HL-60 (cell line): ENCODE results near the gene TOGARAM2.

Experiments
- DNase-seq, 2 experiments: peaks; one replicate each; pipeline ENCODE4 v3.0.0-alpha.2; 2010 to 2020; ENCODE audit warnings: low read depth in 1 of 2, low spot score in 1 of 2
- H3K27ac ChIP-seq: fragments of 250-450 bp; sonication (Bioruptor Pico); replicated peaks from 2 replicates; pipeline ENCODE4 v1.5.1; 2020; ENCODE audit warnings: mild to moderate bottlenecking, moderate library complexity
- H3K27me3 ChIP-seq: fragments of 250-450 bp; sonication (Bioruptor Pico); 2 replicates; pipeline ENCODE4 v1.5.1; 2021; ENCODE audit warnings: mild to moderate bottlenecking, moderate library complexity; ENCODE audit not compliant: insufficient read depth, poor library complexity, severe bottlenecking
- H3K4me3 ChIP-seq: replicated peaks from 2 replicates; pipeline ENCODE4 v1.5.1; 2011; ENCODE audit warnings: mild to moderate bottlenecking, control low read depth, low read length; ENCODE audit not compliant: insufficient read depth
- CTCF ChIP-seq: IDR thresholded peaks from one replicate; pipeline ENCODE4 v1.5.1; 2011; ENCODE audit warnings: low read length, control low read depth, inconsistent platforms; ENCODE audit not compliant: insufficient read depth
- GABPA ChIP-seq: IDR thresholded peaks from 2 replicates; pipeline ENCODE4 v1.6.1; 2012; ENCODE audit warnings: low read depth
- POLR2AphosphoS5 ChIP-seq: IDR thresholded peaks from 2 replicates; pipeline ENCODE4 v1.6.1; 2012; ENCODE audit warnings: low read depth
- REST ChIP-seq: IDR thresholded peaks from 2 replicates; pipeline ENCODE4 v1.6.1; 2012; ENCODE audit warnings: low read depth; ENCODE audit not compliant: insufficient replicate concordance
- SPI1 ChIP-seq: IDR thresholded peaks from 2 replicates; pipeline ENCODE4 v1.6.1; 2012; ENCODE audit warnings: low read depth, mild to moderate bottlenecking, borderline replicate concordance

TOGARAM2 gene

GRCh38 chr2:29031046-29031445 lies 49.9 kb downstream of the TOGARAM2 start:
- H3K4me3 ChIP-seq = no peak overlapping the region
- DNase-seq = no peak
- TF ChIP-seq CTCF (no peak), REST (no peak), SPI1 (no peak), GABPA (no peak), POLR2AphosphoS5 (no peak)
- H3K27ac ChIP-seq = no peak overlapping the region
- H3K27me3 ChIP-seq = no peaks in the 10 kb centered on the region

GRCh38 chr2:29032189-29032588 lies 51.1 kb downstream of the TOGARAM2 start:
- Histone ChIP-seq H3K27me3 (no peaks in the 10 kb centered on the region), H3K4me3 (no peak overlapping the region), H3K27ac (no peak overlapping the region)
- TF ChIP-seq CTCF = no peak
- no peak for DNase-seq

- no peak for TF ChIP-seq REST
- no peak for TF ChIP-seq GABPA
- no peak for TF ChIP-seq SPI1
- TF ChIP-seq POLR2AphosphoS5 = no peak
- TF ChIP-seq CTCF = no peak
- Histone ChIP-seq H3K27ac (no peak overlapping the region), H3K4me3 (no peak overlapping the region), H3K27me3 (no peaks in the 10 kb centered on the region)
- no peak for DNase-seq
Measured at GRCh38 chr2:29033172-29033571, 52.1 kb downstream of the TOGARAM2 start.

GRCh38 chr2:29033656-29034055 lies 52.6 kb downstream of the TOGARAM2 start:
- no peak for DNase-seq
- no peaks in the 10 kb centered on the region for H3K27me3 ChIP-seq
- TF ChIP-seq GABPA (no peak), CTCF (no peak), POLR2AphosphoS5 (no peak), REST (no peak), SPI1 (no peak)
- H3K4me3 ChIP-seq = no peak overlapping the region
- no peak overlapping the region for H3K27ac ChIP-seq
